HepG2 (cell line): ENCODE data around the gene ATOH8. TPM values are rescaled to one million over a fixed set of nuclear protein-coding genes. Genes with fewer than 3 reads are reported as not detected.

Experiments
- ARNT2 ChIP-seq: sonication (generic); formaldehyde crosslinking; IDR thresholded peaks from 2 replicates; pipeline ENCODE4 v1.8.0; 2022; ENCODE audit warnings: mild to moderate bottlenecking, low read depth, missing genetic modification reagents, moderate library complexity
- FOXK1 ChIP-seq: sonication (generic); formaldehyde crosslinking; IDR thresholded peaks from 2 replicates; pipeline ENCODE4 v1.4.0; 2020; ENCODE audit warnings: low read depth, missing genetic modification reagents, borderline replicate concordance
- HES4 ChIP-seq: sonication (generic); formaldehyde crosslinking; IDR thresholded peaks from 2 replicates; pipeline ENCODE4 v1.9.0; 2021; ENCODE audit warnings: mild to moderate bottlenecking, missing genetic modification reagents, borderline replicate concordance
- IRF2 ChIP-seq: IDR thresholded peaks from 2 replicates; pipeline ENCODE4 v1.6.1; 2018; ENCODE audit warnings: missing genetic modification reagents, missing compliant biosample characterization
- MED1 ChIP-seq: sonication (generic); formaldehyde crosslinking; IDR thresholded peaks from 2 replicates; pipeline ENCODE4 v1.4.0; 2020; ENCODE audit warnings: missing genetic modification reagents
- MEIS1 ChIP-seq: sonication (generic); formaldehyde crosslinking; IDR thresholded peaks from 2 replicates; pipeline ENCODE4 v1.9.0; 2021; ENCODE audit warnings: mild to moderate bottlenecking, missing genetic modification reagents, moderate library complexity, borderline replicate concordance
- RXRA ChIP-seq: sonication (generic); formaldehyde crosslinking; IDR thresholded peaks from 2 replicates; pipeline ENCODE4 v1.5.1; 2020; ENCODE audit warnings: missing genetic modification reagents
- SAP130 ChIP-seq: IDR thresholded peaks from 2 replicates; pipeline ENCODE4 v1.6.1; 2016; ENCODE audit warnings: low read depth
- SKI ChIP-seq: fragments of 450-650 bp; IDR thresholded peaks from one replicate; pipeline ENCODE4 v1.6.1; 2018; ENCODE audit warnings: mild to moderate bottlenecking; ENCODE audit not compliant: partially characterized antibody
- SP140L ChIP-seq: sonication (generic); formaldehyde crosslinking; IDR thresholded peaks from 2 replicates; pipeline ENCODE4 v1.4.0; 2020; ENCODE audit warnings: missing genetic modification reagents, borderline replicate concordance
- SRSF4 ChIP-seq: fragments of 200-400 bp; formaldehyde crosslinking; IDR thresholded peaks from one replicate; pipeline ENCODE4 v1.6.1; 2018; ENCODE audit warnings: mild to moderate bottlenecking, low read depth, low read length, moderate library complexity; ENCODE audit not compliant: poor library complexity, severe bottlenecking
- ZBTB21 ChIP-seq: sonication (generic); formaldehyde crosslinking; IDR thresholded peaks from 2 replicates; pipeline ENCODE4 v1.4.0; 2020; ENCODE audit warnings: missing genetic modification reagents
- ZFY ChIP-seq: sonication (generic); formaldehyde crosslinking; IDR thresholded peaks from 2 replicates; pipeline ENCODE4 v1.4.0; 2020; ENCODE audit warnings: missing genetic modification reagents
- ZNF431 ChIP-seq: sonication (generic); formaldehyde crosslinking; IDR thresholded peaks from 2 replicates; pipeline ENCODE4 v1.9.0; 2022; ENCODE audit warnings: missing genetic modification reagents, low read depth, mild to moderate bottlenecking, borderline replicate concordance
- ZNF883 ChIP-seq: sonication (generic); formaldehyde crosslinking; IDR thresholded peaks from 2 replicates; pipeline ENCODE4 v1.5.1; 2020; ENCODE audit warnings: mild to moderate bottlenecking, missing genetic modification reagents; ENCODE audit errors: not compliant biosample characterization
- polyA plus RNA-seq, 8 experiments: library from polyadenylated mRNA; depleted of rRNA in 3 of 8; stranded (reverse) in 7 of 8; unstranded in 1 of 8; fragments of >200 nt; fragmentation: Illumina TruSeq in 4 of 8; extraction: Trizol in 4 of 8; gene quantifications; 2 replicates each; pipeline versions ENCODE4 v1.2.1 to v1.2.3, GENCODE V29; 2011 to 2016; ENCODE audit warnings: low read depth in 4 of 8, missing spikeins in 1 of 8, mixed read lengths in 1 of 8; ENCODE audit not compliant: insufficient read depth in 1 of 8
- total RNA-seq, 5 experiments: library from RNA; depleted of rRNA; stranded (reverse); fragments of >200 nt; fragmentation: Illumina TruSeq; extraction: Trizol; gene quantifications; 2 replicates each; pipeline ENCODE4 v1.2.3, GENCODE V29; 2016; ENCODE audit warnings: low read depth in 1 of 5
- TF ChIP-seq, protein P1 (sequence below): sonication (generic); formaldehyde crosslinking; IDR thresholded peaks from 2 replicates; pipeline ENCODE4 v1.5.1; 2020; ENCODE audit warnings: missing genetic modification reagents, mild to moderate bottlenecking, borderline replicate concordance
- TF ChIP-seq, protein P2 (sequence below): sonication (generic); formaldehyde crosslinking; conservative IDR thresholded peaks from 2 replicates; pipeline ENCODE4 v1.8.0; 2022; ENCODE audit warnings: missing genetic modification reagents
- TF ChIP-seq, protein P3 (sequence below): sonication (generic); formaldehyde crosslinking; IDR thresholded peaks from 2 replicates; pipeline ENCODE4 v1.4.0; 2020; ENCODE audit warnings: missing genetic modification reagents
- TF ChIP-seq, protein P4 (sequence below): sonication (generic); formaldehyde crosslinking; IDR thresholded peaks from 2 replicates; pipeline ENCODE4 v1.4.0; 2020; ENCODE audit warnings: missing genetic modification reagents
- TF ChIP-seq, protein P5 (sequence below): sonication (generic); formaldehyde crosslinking; IDR thresholded peaks from 2 replicates; pipeline ENCODE4 v1.8.0; 2022; ENCODE audit warnings: missing genetic modification reagents, mild to moderate bottlenecking, borderline replicate concordance

The ATOH8 gene
- total and polyA plus RNA-seq, 2 of the 13 experiments (the other 11 are each of a cell fraction or from before 2014, with no cell fraction given): 0.13 to 0.61 TPM

DNA sequence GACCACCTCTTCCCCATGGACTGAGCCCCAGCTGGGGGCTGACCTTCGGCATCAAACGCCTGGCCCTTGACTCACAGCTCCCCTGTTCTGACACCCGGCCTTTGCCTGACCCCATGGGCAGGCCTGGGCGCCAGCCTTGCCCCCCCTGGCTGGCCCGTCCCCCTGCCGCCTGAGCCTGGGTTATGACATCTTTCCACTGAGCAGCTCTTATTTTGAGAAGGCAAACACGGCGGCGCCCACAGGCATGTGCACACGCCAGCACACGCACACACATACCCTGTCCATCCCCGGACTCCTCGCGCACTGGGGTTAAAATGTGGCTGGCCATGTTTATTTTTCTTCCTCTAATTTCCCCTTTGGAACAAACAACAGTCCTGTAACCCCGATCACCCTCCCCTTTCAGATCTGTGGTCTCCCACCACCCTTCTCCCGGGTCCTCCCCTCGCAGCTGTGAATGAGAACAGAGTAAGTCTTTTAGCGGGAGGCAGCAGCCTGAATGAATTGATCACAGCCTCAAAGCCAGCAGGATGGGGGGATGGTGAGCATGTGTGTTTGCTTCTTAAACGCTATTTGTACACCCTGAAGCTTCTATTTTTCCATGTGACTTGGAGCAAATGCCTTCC is 11.8 kb upstream of the ATOH8 start (continued):
- TF ChIP-seq, protein P1, sequence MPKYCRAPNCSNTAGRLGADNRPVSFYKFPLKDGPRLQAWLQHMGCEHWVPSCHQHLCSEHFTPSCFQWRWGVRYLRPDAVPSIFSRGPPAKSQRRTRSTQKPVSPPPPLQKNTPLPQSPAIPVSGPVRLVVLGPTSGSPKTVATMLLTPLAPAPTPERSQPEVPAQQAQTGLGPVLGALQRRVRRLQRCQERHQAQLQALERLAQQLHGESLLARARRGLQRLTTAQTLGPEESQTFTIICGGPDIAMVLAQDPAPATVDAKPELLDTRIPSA (CRISPR knock-in tag): no peak
- TF ChIP-seq, protein P2, sequence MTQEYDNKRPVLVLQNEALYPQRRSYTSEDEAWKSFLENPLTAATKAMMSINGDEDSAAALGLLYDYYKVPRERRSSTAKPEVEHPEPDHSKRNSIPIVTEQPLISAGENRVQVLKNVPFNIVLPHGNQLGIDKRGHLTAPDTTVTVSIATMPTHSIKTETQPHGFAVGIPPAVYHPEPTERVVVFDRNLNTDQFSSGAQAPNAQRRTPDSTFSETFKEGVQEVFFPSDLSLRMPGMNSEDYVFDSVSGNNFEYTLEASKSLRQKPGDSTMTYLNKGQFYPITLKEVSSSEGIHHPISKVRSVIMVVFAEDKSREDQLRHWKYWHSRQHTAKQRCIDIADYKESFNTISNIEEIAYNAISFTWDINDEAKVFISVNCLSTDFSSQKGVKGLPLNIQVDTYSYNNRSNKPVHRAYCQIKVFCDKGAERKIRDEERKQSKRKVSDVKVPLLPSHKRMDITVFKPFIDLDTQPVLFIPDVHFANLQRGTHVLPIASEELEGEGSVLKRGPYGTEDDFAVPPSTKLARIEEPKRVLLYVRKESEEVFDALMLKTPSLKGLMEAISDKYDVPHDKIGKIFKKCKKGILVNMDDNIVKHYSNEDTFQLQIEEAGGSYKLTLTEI (CRISPR knock-in tag): no peak
- TF ChIP-seq, protein P3, sequence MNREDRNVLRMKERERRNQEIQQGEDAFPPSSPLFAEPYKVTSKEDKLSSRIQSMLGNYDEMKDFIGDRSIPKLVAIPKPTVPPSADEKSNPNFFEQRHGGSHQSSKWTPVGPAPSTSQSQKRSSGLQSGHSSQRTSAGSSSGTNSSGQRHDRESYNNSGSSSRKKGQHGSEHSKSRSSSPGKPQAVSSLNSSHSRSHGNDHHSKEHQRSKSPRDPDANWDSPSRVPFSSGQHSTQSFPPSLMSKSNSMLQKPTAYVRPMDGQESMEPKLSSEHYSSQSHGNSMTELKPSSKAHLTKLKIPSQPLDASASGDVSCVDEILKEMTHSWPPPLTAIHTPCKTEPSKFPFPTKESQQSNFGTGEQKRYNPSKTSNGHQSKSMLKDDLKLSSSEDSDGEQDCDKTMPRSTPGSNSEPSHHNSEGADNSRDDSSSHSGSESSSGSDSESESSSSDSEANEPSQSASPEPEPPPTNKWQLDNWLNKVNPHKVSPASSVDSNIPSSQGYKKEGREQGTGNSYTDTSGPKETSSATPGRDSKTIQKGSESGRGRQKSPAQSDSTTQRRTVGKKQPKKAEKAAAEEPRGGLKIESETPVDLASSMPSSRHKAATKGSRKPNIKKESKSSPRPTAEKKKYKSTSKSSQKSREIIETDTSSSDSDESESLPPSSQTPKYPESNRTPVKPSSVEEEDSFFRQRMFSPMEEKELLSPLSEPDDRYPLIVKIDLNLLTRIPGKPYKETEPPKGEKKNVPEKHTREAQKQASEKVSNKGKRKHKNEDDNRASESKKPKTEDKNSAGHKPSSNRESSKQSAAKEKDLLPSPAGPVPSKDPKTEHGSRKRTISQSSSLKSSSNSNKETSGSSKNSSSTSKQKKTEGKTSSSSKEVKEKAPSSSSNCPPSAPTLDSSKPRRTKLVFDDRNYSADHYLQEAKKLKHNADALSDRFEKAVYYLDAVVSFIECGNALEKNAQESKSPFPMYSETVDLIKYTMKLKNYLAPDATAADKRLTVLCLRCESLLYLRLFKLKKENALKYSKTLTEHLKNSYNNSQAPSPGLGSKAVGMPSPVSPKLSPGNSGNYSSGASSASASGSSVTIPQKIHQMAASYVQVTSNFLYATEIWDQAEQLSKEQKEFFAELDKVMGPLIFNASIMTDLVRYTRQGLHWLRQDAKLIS: no peak
- no peak for TF ChIP-seq SP140L
- TF ChIP-seq ZNF431 (CRISPR knock-in tag): no peak
- TF ChIP-seq IRF2: no peak
- TF ChIP-seq HES4 (CRISPR knock-in tag): no peak
- TF ChIP-seq SKI: no peak
- TF ChIP-seq FOXK1 (CRISPR knock-in tag): no peak
- peak; percentile 86 for TF ChIP-seq RXRA
- TF ChIP-seq, protein P4, sequence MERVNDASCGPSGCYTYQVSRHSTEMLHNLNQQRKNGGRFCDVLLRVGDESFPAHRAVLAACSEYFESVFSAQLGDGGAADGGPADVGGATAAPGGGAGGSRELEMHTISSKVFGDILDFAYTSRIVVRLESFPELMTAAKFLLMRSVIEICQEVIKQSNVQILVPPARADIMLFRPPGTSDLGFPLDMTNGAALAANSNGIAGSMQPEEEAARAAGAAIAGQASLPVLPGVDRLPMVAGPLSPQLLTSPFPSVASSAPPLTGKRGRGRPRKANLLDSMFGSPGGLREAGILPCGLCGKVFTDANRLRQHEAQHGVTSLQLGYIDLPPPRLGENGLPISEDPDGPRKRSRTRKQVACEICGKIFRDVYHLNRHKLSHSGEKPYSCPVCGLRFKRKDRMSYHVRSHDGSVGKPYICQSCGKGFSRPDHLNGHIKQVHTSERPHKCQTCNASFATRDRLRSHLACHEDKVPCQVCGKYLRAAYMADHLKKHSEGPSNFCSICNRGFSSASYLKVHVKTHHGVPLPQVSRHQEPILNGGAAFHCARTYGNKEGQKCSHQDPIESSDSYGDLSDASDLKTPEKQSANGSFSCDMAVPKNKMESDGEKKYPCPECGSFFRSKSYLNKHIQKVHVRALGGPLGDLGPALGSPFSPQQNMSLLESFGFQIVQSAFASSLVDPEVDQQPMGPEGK: peak; percentile 90
- no peak for TF ChIP-seq ZNF883
- TF ChIP-seq ZFY (CRISPR knock-in tag): 0 out of 2 replicates have a peak, but pooled peaks have one; percentile 21
- TF ChIP-seq SRSF4: no peak
- no peak for TF ChIP-seq MED1 (CRISPR knock-in tag)
- TF ChIP-seq, protein P5, sequence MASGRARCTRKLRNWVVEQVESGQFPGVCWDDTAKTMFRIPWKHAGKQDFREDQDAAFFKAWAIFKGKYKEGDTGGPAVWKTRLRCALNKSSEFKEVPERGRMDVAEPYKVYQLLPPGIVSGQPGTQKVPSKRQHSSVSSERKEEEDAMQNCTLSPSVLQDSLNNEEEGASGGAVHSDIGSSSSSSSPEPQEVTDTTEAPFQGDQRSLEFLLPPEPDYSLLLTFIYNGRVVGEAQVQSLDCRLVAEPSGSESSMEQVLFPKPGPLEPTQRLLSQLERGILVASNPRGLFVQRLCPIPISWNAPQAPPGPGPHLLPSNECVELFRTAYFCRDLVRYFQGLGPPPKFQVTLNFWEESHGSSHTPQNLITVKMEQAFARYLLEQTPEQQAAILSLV (CRISPR knock-in tag): no peak
- 0 out of 2 replicates have a peak, but pooled peaks have one; percentile 18 for TF ChIP-seq SAP130 (CRISPR knock-in tag)
- TF ChIP-seq MEIS1: no peak
- TF ChIP-seq ZBTB21: no peak
- 0 out of 2 replicates have a peak, but pooled peaks have one; percentile 54 for TF ChIP-seq ARNT2 (CRISPR knock-in tag)
